HG02852 (cell line): Measurements from ENCODE around the gene NRG3.
"Not testable (repeated sequence)": the region's sequence is repeated elsewhere in the genome, so short reads cannot be mapped to it uniquely, and the experiment has no call there.

Source experiments
- ATAC-seq: cut with Tn5 transposase; IDR thresholded peaks from one replicate; pipeline ENCODE4 v1.9.1; 2021; ENCODE audit warnings: mild to moderate bottlenecking, moderate library complexity; ENCODE audit not compliant: unreplicated experiment

Gene NRG3

GRCh38 chr10:82949816-82950575 is 1075.0 kb downstream of the NRG3 start:
- no peak for ATAC-seq

GRCh38 chr10:82953331-82953730 is 1078.3 kb downstream of the NRG3 start:
- ATAC-seq = no peak

GRCh38 chr10:82953909-82954308 is 1078.9 kb downstream of the NRG3 start:
- no peak for ATAC-seq

DNA sequence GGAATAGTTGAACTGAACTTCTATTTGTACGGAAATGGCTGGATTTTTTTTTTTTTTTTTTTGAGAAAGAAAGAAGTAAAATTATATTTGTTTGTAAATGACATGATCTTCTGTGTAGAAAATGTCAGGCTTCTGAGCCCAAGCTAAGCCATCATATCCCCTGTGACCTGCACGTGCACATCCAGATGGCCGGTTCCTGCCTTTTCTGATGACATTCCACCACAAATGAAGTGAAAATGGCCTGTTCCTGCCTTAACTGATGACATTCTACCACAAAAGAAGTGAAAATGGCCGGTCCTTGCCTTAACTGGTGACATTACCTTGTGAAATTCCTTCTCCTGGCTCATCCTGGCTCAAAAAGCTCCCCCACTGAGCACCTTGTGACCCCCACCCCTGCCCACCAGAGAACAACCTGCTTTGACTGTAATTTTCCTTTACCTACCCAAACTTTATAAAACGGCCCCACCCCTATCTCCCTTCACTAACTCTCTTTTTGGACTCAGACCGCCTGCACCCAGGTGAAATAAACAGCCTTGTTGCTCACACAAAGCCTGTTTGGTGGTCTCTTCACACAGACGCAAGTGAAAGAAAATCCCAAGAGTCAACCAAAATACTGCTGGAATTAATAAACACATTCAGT is 1085.5 kb downstream of the NRG3 start:
- ATAC-seq = not testable (repeated sequence)

DNA sequence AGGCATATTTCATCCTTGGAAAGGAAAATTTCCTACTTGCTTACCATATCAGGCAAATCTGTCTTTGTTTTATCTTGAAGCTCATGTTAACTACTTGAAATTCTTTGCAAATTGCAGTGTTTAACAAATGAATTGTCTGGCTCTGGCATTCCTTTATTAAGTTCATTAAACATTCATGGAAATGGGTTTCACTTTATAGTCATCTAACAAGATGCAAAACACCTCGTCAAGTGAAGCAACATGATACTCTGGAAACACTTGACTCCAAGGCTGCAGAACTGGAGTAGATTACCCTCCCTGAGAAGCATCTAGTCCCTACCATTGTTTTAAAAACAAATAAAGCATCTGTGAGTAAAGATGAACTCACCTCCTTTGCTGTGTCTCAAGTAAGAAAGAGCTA is 1086.9 kb downstream of the NRG3 start:
- no peak for ATAC-seq

GRCh38 chr10:82966130-82966529 is 1091.1 kb downstream of the NRG3 start:
- ATAC-seq = no peak

GRCh38 chr10:82968533-82968932 is 1093.5 kb downstream of the NRG3 start:
- ATAC-seq = no peak

GRCh38 chr10:82969405-82969804 is 1094.4 kb downstream of the NRG3 start:
- no peak for ATAC-seq

DNA sequence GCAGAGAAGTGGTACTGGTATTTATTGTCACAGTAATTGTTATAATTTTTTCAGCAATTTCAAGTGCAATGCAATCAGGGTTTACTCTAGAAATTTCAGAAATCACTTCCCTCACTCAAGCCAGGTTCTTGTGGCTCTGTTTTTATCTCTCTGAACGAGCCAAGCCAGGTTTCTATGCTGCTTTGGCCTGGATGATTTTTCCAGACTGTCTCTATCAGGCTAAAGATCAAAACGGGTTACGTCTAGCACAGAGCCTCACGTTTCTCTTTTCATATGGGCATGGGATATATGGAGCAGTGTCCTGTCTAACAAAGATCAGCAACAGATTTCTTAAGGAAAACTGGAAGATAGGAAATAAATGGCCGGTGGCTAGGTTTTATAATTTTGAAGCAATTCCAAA is 1105.3 kb downstream of the NRG3 start:
- ATAC-seq = no peak

- no peak for ATAC-seq
These were observed 1106.2 kb downstream of the NRG3 start for GRCh38 chr10:82981137-82981723.

DNA sequence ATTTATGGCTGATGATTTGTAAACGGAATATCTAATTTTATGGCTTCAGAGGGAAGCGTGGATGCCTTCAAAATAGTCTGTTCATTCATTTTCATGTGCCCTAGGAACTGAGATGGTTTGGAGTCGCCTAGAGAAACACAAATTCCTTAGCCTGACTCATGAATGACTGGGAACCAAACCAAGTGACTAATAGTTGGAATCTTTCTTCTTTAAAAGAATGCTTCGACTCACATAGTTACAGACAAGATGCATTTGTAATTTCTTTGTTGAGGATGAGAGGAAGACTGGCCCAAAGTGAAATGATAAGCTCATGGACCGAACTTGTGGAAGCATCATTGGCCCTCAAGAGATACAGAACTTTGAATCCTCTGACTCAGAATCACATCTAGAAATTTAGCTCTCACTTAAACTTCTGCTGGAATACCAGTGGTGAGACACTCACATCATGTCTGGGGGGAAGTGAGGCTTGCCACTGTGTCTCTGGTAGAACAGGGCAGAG is 1107.2 kb downstream of the NRG3 start:
- ATAC-seq = no peak

DNA sequence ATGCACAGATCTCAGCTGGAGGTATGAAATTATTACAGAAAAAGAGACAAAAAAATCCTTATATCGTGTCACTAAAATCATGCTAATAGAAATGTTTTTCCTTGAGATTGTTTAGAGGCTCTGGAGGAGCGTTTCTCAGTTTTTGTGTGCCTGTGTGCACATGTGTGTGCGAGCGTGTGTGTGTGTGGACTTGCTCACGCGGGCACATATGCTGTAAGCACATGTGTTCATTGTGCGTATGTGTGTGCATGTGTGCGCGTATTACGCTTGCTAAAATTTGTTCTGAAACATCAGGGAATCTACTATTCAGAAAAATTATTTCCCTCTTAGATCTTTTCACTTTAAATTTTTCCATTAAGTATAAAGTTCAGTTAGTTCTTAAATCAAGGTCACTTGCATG is 1111.2 kb downstream of the NRG3 start:
- ATAC-seq = no peak

- not testable (repeated sequence) for ATAC-seq
These were observed 1131.5 kb downstream of the NRG3 start for GRCh38 chr10:83006479-83006878.

DNA sequence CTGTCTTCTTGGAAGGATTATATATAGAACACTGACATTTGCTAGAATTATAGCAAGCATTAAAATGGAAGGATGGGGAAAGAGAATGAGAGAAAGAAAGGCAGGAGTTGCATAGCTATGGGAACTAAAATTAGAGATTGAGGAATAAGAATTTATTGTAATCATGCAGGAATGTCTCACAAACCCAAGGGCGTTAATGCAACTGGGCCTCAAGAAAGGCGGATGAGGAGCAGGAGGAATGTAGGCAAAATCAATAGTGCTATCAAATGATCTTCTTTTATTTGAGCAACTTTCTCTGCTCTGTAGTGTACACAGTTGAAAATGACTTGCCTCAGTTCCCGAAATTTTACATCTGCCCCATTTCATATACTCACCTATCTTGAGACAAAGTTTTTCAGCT is 1132.5 kb downstream of the NRG3 start:
- no peak for ATAC-seq

GRCh38 chr10:83012866-83013265 is 1137.9 kb downstream of the NRG3 start:
- no peak for ATAC-seq

GRCh38 chr10:83017076-83017867 is 1142.3 kb downstream of the NRG3 start:
- ATAC-seq = no peak

DNA sequence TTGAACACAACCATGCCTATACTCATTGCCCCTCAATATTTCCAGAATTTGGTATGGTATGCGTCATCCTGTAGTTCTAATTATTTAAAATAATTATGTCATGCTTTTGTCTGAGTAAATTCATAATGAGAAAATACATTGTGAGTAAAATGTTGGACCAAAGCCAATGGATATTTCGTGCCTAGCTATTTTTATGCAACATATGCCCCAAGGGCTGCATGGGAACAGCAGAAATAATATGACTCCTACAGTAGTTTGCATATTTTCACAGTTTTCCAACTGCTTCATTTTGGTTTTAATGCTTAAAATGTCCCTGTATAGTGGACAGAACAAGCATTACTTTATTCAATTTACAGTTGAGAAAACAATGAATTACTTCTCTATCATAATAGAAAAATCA is 1148.7 kb downstream of the NRG3 start:
- no peak for ATAC-seq
